Epithelial cell of esophagus (primary cell): ENCODE measurements around the gene TRIO.
A peak's percentile ranks its signal among the peaks of the same experiment; 100 is the strongest.
"Not testable (repeated sequence)": the region's sequence is repeated elsewhere in the genome, so short reads cannot be mapped to it uniquely, and the experiment has no call there.

Experiments used
- DNase-seq: peaks from one replicate; pipeline ENCODE4 v3.0.0; 2010; ENCODE audit warnings: low read depth
- H3K4me3 ChIP-seq: 2 replicates; pipeline ENCODE4 v1.5.1; 2011; ENCODE audit warnings: mild to moderate bottlenecking, low read length, control low read depth
- TF ChIP-seq, protein P1 (sequence below): IDR thresholded peaks from 2 replicates; pipeline ENCODE4 v1.5.1; 2011; ENCODE audit warnings: low read depth, mild to moderate bottlenecking, low read length, control low read depth, inconsistent platforms; ENCODE audit not compliant: insufficient read depth; ENCODE audit errors: missing control alignments

The TRIO gene

DNA sequence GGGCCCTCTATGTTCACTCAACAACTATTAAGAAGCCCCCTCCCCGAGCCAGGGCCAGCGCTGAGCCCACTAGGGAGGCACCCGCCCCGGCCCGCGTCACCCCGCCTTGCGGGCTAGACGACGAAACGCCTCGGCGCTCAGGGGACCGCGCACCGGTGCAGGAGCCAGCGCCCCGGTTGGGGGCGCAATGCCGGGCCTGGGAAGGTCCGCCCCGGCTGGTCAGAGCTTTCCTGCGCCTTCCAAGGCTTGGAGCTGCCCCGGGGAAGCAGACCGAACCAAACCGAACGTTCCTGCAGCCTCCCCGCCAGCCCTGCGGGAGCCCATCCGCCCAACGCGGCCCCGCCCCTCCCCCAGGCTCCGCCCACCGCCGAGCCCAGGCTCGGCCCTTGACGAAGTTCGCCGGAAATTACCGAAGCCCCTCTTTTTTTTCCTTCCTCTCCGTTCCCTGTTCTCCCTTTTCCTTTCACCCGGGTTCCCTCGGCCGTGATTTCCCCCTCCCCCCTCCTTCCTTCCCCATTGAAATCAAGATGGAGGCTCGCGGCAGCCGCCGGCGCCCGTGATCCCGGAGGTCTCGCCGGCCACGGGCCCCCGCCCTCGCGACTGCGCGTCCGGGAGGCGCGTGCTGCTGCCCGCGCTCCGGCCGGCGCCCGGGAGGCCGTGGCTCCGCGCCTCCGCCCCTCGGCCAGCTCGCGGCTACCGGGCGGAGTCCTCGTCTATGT lies at the start of gene TRIO:
Gene TRIO (plus strand): TSS at position 516 of the 719 bp plus-strand sequence. CDS start 384 bp downstream, outside the sequence.
- TF ChIP-seq, protein P1, sequence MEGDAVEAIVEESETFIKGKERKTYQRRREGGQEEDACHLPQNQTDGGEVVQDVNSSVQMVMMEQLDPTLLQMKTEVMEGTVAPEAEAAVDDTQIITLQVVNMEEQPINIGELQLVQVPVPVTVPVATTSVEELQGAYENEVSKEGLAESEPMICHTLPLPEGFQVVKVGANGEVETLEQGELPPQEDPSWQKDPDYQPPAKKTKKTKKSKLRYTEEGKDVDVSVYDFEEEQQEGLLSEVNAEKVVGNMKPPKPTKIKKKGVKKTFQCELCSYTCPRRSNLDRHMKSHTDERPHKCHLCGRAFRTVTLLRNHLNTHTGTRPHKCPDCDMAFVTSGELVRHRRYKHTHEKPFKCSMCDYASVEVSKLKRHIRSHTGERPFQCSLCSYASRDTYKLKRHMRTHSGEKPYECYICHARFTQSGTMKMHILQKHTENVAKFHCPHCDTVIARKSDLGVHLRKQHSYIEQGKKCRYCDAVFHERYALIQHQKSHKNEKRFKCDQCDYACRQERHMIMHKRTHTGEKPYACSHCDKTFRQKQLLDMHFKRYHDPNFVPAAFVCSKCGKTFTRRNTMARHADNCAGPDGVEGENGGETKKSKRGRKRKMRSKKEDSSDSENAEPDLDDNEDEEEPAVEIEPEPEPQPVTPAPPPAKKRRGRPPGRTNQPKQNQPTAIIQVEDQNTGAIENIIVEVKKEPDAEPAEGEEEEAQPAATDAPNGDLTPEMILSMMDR = peak; percentile 26
- peak within 1 kb of the TSS; percentile 88 for H3K4me3 ChIP-seq
- peak; percentile 88 for DNase-seq

DNA sequence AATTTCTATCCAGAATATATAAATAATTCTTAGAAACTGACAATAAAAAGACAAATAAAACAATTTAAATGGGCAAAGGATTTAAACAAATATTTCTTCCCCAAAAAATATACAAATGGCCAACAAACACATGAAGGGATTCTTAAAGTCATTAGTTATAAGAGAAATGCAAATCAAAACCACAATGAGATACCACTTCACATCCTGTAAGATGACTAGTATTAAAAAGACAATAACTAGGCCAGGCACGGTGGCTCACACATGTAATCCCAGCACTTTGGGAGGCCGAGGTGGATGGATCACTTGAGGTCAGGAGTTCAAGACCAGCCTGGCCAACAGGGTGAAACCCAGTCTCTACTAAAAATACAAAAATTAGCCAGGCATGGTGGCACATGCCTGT lies 45.8 kb upstream of the TRIO start:
- not testable (repeated sequence) for DNase-seq, H3K4me3 ChIP-seq

DNA sequence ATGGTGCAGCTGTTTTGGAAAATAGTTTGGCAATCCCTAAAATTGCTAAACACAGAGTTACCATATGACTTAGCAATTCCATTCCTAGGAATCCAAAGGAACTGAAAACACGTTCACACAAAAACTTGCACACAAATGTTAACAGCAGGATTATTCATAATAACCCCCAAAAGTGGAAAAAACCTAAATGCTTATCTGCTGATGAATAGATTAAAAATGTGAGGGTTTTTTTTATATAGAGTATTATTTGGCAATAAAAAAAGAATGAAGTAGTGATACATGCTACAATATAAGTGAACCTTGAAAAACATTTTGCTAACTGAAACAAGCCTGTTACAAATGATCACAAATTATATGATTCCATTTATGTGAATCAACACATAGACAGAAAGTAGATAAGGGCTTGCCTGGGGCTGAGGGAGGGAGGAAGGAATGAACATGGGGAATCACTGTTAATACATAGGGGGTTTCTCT lies 45.1 kb upstream of the TRIO start:
- H3K4me3 ChIP-seq = no peak overlapping the region
- DNase-seq = no peak
- TF ChIP-seq, protein P1 = no peak

DNA sequence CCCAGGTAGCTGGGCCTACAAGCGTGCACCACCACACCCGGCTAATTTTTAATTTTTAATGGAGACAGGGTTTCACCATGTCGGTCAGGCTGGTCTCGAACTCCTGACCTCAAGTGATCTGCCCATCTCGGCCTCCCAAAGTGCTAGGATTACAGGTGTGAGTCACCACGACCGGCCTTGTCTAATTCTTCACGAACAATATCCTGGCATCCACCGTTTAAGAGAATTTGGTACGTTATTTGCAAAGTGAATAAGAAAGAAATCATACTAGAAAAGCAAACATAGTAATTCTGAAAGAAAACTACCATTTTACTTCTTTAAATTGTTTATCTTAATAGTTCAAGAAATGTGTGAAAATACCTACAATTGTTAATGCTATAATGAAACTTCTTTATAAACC lies 42.9 kb upstream of the TRIO start:
- no peak overlapping the region for H3K4me3 ChIP-seq
- no peak for DNase-seq
- TF ChIP-seq, protein P1 = no peak

DNA sequence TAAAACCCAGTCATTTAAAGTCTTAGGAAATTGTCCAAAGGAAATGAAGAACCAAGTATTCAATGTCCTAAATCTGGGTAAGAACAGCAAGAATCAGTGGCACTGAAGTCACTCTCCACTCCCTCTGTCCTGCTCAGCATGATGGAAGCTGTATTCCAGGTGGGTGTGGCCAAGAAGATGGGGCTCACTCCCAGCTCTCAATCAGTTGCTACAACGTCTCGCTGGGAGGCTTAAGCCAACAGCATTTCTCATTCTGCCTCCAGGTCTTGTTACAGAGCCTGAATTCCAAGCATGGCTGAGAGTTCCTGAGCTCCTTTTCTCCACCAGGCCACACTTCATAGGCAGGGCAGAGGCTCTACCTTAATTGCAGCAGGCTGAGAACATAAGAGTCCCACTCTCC lies 41.2 kb upstream of the TRIO start:
- TF ChIP-seq, protein P1 = no peak
- no peak overlapping the region for H3K4me3 ChIP-seq
- no peak for DNase-seq

DNA sequence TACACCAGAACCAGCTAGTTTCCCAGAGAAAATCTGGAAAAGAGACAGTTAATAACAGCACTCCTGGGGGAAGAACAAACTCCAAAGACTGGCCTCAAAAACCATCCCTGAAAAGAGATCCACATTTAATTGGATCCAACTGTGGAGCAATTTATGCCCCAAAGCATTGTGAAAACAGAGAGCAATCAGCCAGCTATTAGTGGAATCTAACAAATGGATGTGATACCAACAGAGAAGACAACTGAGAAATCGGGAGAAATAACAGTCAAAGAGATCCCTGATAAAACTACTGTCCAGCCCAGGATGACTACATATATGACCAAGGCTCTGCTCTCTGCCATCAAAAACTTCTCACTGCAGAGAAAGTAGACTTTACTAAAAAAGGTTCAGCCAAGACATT lies 40.5 kb upstream of the TRIO start:
- no peak for DNase-seq
- TF ChIP-seq, protein P1 = no peak
- H3K4me3 ChIP-seq = no peak overlapping the region

DNA sequence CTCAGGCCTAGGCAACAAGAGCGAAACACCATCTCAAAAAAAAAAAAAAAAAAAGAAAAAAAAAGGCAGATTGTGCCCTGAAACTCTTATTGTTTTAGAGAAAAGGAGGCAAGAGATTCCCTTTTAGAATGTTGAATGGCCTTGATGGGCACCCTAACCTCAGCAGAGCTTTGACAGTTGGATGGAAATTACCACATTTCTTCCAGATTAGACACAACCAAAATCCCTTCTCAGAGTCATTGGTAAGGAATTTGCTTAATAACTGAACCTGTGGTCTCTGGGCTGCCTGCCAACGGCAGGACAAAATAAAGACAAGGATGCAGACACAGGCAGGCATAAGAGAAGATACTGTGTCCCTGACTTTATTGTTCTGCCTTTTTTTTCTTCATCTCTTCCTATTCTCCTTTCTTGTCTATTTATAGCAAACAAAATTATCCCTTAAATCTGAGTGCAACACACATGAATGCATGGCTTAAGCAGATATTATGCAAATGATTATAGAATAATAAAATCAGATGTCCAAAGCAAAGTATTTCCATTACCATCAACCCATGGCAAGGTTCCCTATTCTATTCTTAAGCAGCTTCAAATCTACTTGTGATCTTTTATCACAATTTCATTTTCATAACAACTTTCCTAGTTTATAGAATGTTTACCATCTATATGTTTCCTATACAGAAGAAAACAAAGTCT lies 37.3 kb upstream of the TRIO start:
- no peak overlapping the region for H3K4me3 ChIP-seq
- TF ChIP-seq, protein P1 = no peak
- DNase-seq = peak; percentile 80
